SJSA1 (cell line): ENCODE measurements around the gene CTTNBP2NL. TPM values are rescaled to one million over a fixed set of nuclear protein-coding genes. Genes with fewer than 3 reads are reported as not detected.

Experiments
- DNase-seq, 2 experiments: peaks; one replicate each; pipeline ENCODE4 v3.0.0-alpha.2; 2015 to 2020; ENCODE audit warnings: low spot score in 2 of 2, low read depth in 1 of 2
- H3K27ac ChIP-seq: fragments of 250-450 bp; sonication (Bioruptor Pico); 2 replicates; pipeline ENCODE4 v1.5.1; 2020; ENCODE audit warnings: mild to moderate bottlenecking, moderate library complexity
- H3K27me3 ChIP-seq: fragments of 250-450 bp; sonication (Bioruptor Pico); replicated peaks from 2 replicates; pipeline ENCODE4 v1.5.1; 2020; ENCODE audit warnings: mild to moderate bottlenecking, moderate library complexity
- H3K36me3 ChIP-seq: fragments of 250-450 bp; sonication (Bioruptor Pico); 2 replicates; pipeline ENCODE4 v1.5.1; 2020; ENCODE audit warnings: mild to moderate bottlenecking
- H3K4me1 ChIP-seq: fragments of 250-450 bp; sonication (Bioruptor Pico); replicated peaks from 2 replicates; pipeline ENCODE4 v1.6.1; 2021; ENCODE audit warnings: mild to moderate bottlenecking
- H3K4me3 ChIP-seq: fragments of 250-450 bp; sonication (Bioruptor Pico); 2 replicates; pipeline ENCODE4 v1.5.1; 2020; ENCODE audit warnings: mild to moderate bottlenecking
- H3K9me3 ChIP-seq: fragments of 250-450 bp; sonication (Bioruptor Pico); replicated peaks from 2 replicates; pipeline ENCODE4 v1.5.1; 2020; ENCODE audit warnings: mild to moderate bottlenecking
- total RNA-seq: library from RNA; depleted of rRNA; stranded (reverse); fragments of >200 nt; shearing (Covaris generic); gene quantifications from 2 replicates; pipeline ENCODE4 v1.2.3, GENCODE V29; 2014; rRNA removed

CTTNBP2NL gene, protein sequence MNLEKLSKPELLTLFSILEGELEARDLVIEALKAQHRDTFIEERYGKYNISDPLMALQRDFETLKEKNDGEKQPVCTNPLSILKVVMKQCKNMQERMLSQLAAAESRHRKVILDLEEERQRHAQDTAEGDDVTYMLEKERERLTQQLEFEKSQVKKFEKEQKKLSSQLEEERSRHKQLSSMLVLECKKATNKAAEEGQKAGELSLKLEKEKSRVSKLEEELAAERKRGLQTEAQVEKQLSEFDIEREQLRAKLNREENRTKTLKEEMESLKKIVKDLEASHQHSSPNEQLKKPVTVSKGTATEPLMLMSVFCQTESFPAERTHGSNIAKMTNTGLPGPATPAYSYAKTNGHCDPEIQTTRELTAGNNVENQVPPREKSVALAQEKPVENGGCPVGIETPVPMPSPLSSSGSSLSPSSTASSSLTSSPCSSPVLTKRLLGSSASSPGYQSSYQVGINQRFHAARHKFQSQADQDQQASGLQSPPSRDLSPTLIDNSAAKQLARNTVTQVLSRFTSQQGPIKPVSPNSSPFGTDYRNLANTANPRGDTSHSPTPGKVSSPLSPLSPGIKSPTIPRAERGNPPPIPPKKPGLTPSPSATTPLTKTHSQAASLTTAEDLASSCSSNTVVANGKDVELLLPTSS
- total RNA-seq = 13.0 and 15.9 TPM in 2 replicates

GRCh38 chr1:112395821-112396652 is at the start of gene CTTNBP2NL:
Gene CTTNBP2NL, plus strand, starts transcription at chr1:112396214. Its CDS starts 19,952 bp downstream, at chr1:112416166.
- H3K9me3 ChIP-seq = no peaks in the 10 kb centered on the region
- peaks cover 60% of the 10 kb centered on the region for H3K4me1 ChIP-seq
- no peaks in the 10 kb centered on the region for H3K27me3 ChIP-seq
- DNase-seq = peak; percentile 98
- H3K27ac ChIP-seq = peak within 1 kb of the TSS; percentile 99
- H3K36me3 ChIP-seq = peaks cover 3% of the 10 kb centered on the region; the same call in 1 of the 2 replicates
- peak within 1 kb of the TSS; percentile 82 for H3K4me3 ChIP-seq

DNA sequence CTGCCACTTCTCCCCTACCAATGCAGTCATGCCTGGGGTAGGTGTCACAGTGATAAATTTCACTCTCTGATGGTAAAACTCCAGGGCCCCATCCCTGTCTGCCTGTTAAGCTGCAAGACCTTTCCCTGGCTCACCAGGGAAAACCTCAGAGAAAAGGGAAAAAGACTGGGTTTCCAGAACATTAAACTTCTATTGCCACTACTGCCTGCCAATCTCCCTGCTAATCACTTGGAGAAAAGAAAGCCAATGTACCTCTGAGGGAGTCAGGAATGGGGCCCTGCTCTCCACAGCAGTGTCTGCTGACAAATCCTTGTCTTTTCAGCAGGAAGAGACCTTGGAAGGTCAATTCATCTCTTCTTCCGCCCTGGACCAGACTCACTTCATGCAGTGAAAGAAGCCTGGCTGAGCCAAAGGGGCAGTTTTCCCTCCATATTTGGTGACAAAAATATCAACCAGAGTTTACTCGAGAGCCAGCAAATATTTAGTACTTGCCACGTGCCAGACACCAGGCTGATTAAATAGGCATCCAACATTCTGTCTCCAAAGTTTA is 49.1 kb upstream of the CTTNBP2NL start:
- H3K4me1 ChIP-seq = no peaks in the 10 kb centered on the region
- no peak overlapping the region for H3K4me3 ChIP-seq
- 0 out of 2 replicates have a peak, but pooled peaks cover 3% of the 10 kb centered on the region for H3K27me3 ChIP-seq
- no peaks in the 10 kb centered on the region for H3K36me3 ChIP-seq
- no peak for DNase-seq
- H3K9me3 ChIP-seq = 0 out of 2 replicates have a peak, but pooled peaks cover 3% of the 10 kb centered on the region
- H3K27ac ChIP-seq = no peak overlapping the region

- Histone ChIP-seq H3K4me1 (0 out of 2 replicates have a peak, but pooled peaks cover 5% of the 10 kb centered on the region), H3K27ac (no peak overlapping the region), H3K9me3 (no peaks in the 10 kb centered on the region), H3K4me3 (no peak overlapping the region), H3K36me3 (no peaks in the 10 kb centered on the region), H3K27me3 (peaks cover 15% of the 10 kb centered on the region)
- DNase-seq = no peak
Observed at GRCh38 chr1:112356765-112357164, 39.2 kb upstream of the CTTNBP2NL start.

DNA sequence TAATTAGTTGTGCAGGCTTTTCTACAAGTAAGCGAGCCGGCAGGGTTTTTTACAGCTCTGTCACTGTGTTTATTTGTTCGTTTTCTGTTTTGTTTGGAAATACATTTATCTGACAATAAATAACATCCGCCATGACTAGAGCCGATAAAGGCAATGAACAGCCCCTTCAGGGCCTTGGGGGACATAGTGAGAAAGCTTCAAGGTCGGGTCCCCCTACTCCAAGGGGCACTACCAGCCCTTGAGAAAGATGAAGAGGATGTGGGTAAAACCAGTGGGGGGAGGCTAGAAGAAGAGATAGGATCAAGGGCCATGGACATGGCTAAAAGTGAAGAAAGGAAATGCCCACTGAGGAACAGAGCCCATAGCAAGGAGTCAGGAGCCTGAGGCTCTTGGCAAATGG is 38.5 kb upstream of the CTTNBP2NL start:
- Histone ChIP-seq H3K4me3 (no peak overlapping the region), H3K4me1 (0 out of 2 replicates have a peak, but pooled peaks cover 5% of the 10 kb centered on the region), H3K9me3 (no peaks in the 10 kb centered on the region), H3K27me3 (peaks cover 15% of the 10 kb centered on the region), H3K36me3 (no peaks in the 10 kb centered on the region), H3K27ac (no peak overlapping the region)
- no peak for DNase-seq

- H3K4me1 ChIP-seq = 0 out of 2 replicates have a peak, but pooled peaks cover 5% of the 10 kb centered on the region
- H3K4me3 ChIP-seq = no peak overlapping the region
- peaks cover 15% of the 10 kb centered on the region for H3K27me3 ChIP-seq
- no peaks in the 10 kb centered on the region for H3K9me3 ChIP-seq
- DNase-seq = peak in 1 of 2 experiments; percentile 7
- H3K36me3 ChIP-seq = no peaks in the 10 kb centered on the region
- no peak overlapping the region for H3K27ac ChIP-seq
Observed at GRCh38 chr1:112358061-112358770, 37.8 kb upstream of the CTTNBP2NL start.

DNA sequence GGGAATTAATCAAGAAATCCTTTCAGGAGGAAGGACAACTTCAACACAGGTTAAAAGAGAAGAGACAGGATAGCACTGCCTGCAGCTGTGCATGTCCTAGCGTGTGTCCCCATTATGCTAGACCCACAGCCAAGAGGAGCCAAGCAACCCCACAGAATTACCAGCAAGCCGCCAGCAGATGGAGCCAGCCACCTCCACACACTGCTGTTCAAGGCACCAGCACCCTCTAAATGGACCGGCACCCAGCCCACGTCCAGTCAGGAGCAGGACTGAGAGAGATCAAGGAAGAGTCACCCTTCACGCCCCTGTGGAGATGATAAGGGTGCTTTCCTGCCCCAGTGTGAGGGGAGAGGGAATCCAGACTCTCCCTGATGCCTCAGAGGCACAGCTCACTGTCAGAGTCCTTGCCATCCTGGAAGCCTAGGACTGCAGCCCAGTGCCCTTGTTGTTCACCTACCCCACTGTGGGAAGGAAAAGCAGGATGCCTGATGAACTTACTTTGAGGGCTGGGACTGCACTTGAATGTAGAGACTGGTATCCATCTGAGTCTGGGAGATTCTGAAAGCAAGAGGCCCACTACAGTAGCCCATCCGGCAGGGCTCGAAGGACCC is 37.1 kb upstream of the CTTNBP2NL start:
- Histone ChIP-seq H3K4me1 (0 out of 2 replicates have a peak, but pooled peaks cover 5% of the 10 kb centered on the region), H3K27me3 (peaks cover 15% of the 10 kb centered on the region), H3K4me3 (no peak overlapping the region), H3K9me3 (no peaks in the 10 kb centered on the region), H3K27ac (no peak overlapping the region), H3K36me3 (no peaks in the 10 kb centered on the region)
- peak; percentile 44 to 58 for DNase-seq

DNA sequence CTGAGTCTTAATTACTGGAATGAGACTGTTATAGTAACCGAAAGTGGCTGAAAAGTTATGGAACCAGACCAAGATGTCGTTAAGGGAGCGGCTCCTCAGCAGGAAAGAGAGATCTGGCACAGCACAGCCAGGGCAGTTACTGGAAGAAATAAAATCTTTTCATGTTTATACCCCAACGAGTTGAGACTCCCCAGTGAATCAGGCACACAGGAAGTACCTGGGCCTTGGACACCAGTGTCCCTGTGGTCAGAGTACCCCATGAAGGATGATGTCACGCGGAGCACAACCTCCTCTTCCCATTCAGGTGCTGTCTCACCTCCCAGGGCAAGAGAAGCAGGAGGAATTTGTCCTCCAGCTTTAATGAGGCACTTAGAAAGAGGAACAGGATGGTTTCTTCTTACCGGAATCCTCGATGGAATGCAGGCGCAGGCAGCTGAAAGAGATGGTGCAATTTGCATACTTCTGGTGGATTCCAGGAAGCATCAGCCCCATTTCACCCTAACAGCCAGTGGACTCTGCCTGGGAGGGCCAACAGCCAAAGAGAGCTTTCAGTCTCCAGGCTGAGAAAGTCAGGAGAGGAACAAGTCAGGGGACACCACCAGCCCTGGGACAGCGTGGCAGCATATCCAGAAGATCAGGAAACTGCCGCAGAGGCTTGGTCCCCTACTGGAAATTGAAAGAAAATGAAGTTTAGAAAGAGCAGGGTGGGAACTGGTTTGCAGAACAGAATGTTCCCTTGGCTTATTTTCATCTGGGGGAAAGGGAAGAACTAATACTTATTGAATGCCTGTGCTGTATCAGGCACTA is 35.9 kb upstream of the CTTNBP2NL start:
- DNase-seq = no peak
- Histone ChIP-seq H3K4me1 (0 out of 2 replicates have a peak, but pooled peaks cover 5% of the 10 kb centered on the region), H3K4me3 (no peak overlapping the region), H3K9me3 (no peaks in the 10 kb centered on the region), H3K36me3 (no peaks in the 10 kb centered on the region), H3K27me3 (peaks cover 13% of the 10 kb centered on the region), H3K27ac (no peak overlapping the region)

GRCh38 chr1:112363636-112364035 is 32.4 kb upstream of the CTTNBP2NL start:
- no peaks in the 10 kb centered on the region for H3K36me3 ChIP-seq
- no peaks in the 10 kb centered on the region for H3K9me3 ChIP-seq
- 0 out of 2 replicates have a peak, but pooled peaks cover 5% of the 10 kb centered on the region for H3K4me1 ChIP-seq
- no peak overlapping the region for H3K27ac ChIP-seq
- DNase-seq = no peak
- H3K27me3 ChIP-seq = peaks cover 16% of the 10 kb centered on the region; the same call in 1 of the 2 replicates
- no peak overlapping the region for H3K4me3 ChIP-seq

- Histone ChIP-seq H3K9me3 (no peaks in the 10 kb centered on the region), H3K4me3 (no peak overlapping the region), H3K4me1 (peaks cover 3% of the 10 kb centered on the region; the same call in 1 of the 2 replicates), H3K27ac (no peak overlapping the region), H3K27me3 (peaks cover 21% of the 10 kb centered on the region), H3K36me3 (no peaks in the 10 kb centered on the region)
- no peak for DNase-seq
Observed at GRCh38 chr1:112368198-112368597, 27.8 kb upstream of the CTTNBP2NL start.

GRCh38 chr1:112369392-112370285 is 26.4 kb upstream of the CTTNBP2NL start:
- peaks cover 3% of the 10 kb centered on the region; the same call in 1 of the 2 replicates for H3K4me1 ChIP-seq
- no peaks in the 10 kb centered on the region for H3K9me3 ChIP-seq
- H3K27me3 ChIP-seq = peaks cover 19% of the 10 kb centered on the region
- H3K27ac ChIP-seq = no peak overlapping the region
- no peaks in the 10 kb centered on the region for H3K36me3 ChIP-seq
- H3K4me3 ChIP-seq = no peak overlapping the region
- DNase-seq = peak; percentile 60 to 87

DNA sequence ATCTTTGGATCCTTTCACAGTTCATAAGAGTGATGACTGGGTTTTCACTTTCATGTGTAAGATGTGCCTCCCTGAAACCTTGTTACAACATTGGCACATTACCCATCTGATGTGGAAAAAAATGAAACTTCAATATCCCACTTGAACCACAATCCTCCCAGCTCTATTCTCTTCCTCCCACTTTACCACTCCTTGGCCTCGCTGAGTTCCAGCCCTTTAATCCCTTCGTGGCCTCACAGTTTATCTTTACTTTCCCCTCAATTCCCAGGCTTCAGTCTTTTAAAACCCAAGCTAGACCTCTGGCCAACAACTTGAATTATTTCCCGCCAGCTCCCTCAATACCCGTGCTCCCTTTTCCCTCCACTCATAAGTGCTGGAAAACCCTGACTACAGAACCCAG is 25.0 kb upstream of the CTTNBP2NL start:
- peaks cover 3% of the 10 kb centered on the region; the same call in 1 of the 2 replicates for H3K4me1 ChIP-seq
- H3K9me3 ChIP-seq = no peaks in the 10 kb centered on the region
- no peak for DNase-seq
- H3K36me3 ChIP-seq = no peaks in the 10 kb centered on the region
- no peak overlapping the region for H3K27ac ChIP-seq
- peaks cover 18% of the 10 kb centered on the region for H3K27me3 ChIP-seq
- no peak overlapping the region for H3K4me3 ChIP-seq
